H1 (cell line): Measurements from ENCODE around the gene ARHGAP26. TPM values are rescaled to one million over a fixed set of nuclear protein-coding genes. Genes with fewer than 3 reads are reported as not detected.

Source experiments
- CTCF ChIA-PET: fragments of 300-600 bp; sonication (Branson Sonifier 250); formaldehyde crosslinking; loops from one replicate; lab custom pipeline; 2021; ENCODE audit not compliant: partially characterized antibody; lab: Charles Lee
- POLR2A ChIA-PET: fragments of 300-600 bp; sonication (Branson Sonifier 250); formaldehyde crosslinking; loops from one replicate; lab custom pipeline; 2021; ENCODE audit warnings: inconsistent platforms; ENCODE audit not compliant: partially characterized antibody; lab: Charles Lee
- DNase-seq, 2 experiments: peaks; one replicate each; pipeline versions ENCODE4 v3.0.0 to v3.0.0-alpha.2; 2010 to 2022; ENCODE audit warnings: low spot score in 2 of 2, low read depth in 1 of 2, mixed read lengths in 1 of 2
- FAIRE-seq: peaks from 2 replicates; lab custom pipeline; 2011; peaks lifted over from hg19 to GRCh38; lab: Jason Lieb, UNC
- H2AFZ ChIP-seq: 2 replicates; pipeline ENCODE4 v1.8.1; 2012; ENCODE audit warnings: low read length, inconsistent platforms
- H2AK5ac ChIP-seq: 2 replicates; pipeline ENCODE4 v1.6.1; 2013; ENCODE audit warnings: low read depth, low read length
- H2BK120ac ChIP-seq: replicated peaks from 2 replicates; pipeline ENCODE3; 2013; ENCODE audit warnings: low read depth, low read length, inconsistent platforms
- H2BK12ac ChIP-seq: 2 replicates; pipeline ENCODE4 v1.6.1; 2013; ENCODE audit warnings: low read depth, low read length
- H2BK15ac ChIP-seq: 2 replicates; pipeline ENCODE4 v1.6.1; 2013; ENCODE audit warnings: low read length
- H2BK20ac ChIP-seq: 2 replicates; pipeline ENCODE4 v1.6.1; 2013; ENCODE audit warnings: low read length
- H2BK5ac ChIP-seq: 2 replicates; pipeline ENCODE4 v1.6.1; 2013; ENCODE audit warnings: low read depth, low read length
- H3K14ac ChIP-seq: 2 replicates; pipeline ENCODE4 v1.6.1; 2013; ENCODE audit warnings: inconsistent platforms; ENCODE audit not compliant: insufficient read length
- H3K18ac ChIP-seq: 2 replicates; pipeline ENCODE4 v1.6.1; 2013; ENCODE audit warnings: low read length; ENCODE audit errors: extremely low read depth
- H3K23ac ChIP-seq: 2 replicates; pipeline ENCODE4 v1.6.1; 2013; ENCODE audit warnings: inconsistent platforms; ENCODE audit not compliant: insufficient read length
- H3K23me2 ChIP-seq: 2 replicates; pipeline ENCODE4 v1.6.1; 2013; ENCODE audit warnings: low read depth, low read length
- H3K27ac ChIP-seq: 2 replicates; pipeline ENCODE4 v1.6.1; 2011; ENCODE audit warnings: low read depth, low read length, inconsistent platforms
- H3K27me3 ChIP-seq, 4 experiments: replicated peaks in 1 of 4; 1 replicate in 1 of 4; 2 replicates in 3 of 4; pipeline versions ENCODE4 v1.6.1 to v1.8.1; 2011 to 2013; ENCODE audit warnings: low read length in 3 of 4, mild to moderate bottlenecking in 3 of 4, inconsistent platforms in 2 of 4, mixed read lengths in 2 of 4, moderate library complexity in 1 of 4; ENCODE audit not compliant: control insufficient read depth in 3 of 4, insufficient read depth in 3 of 4; ENCODE audit errors: extremely low read depth in 1 of 4
- H3K36me3 ChIP-seq, 4 experiments: 2 replicates each; pipeline versions ENCODE4 v1.6.1 to v1.8.1; 2011 to 2013; ENCODE audit warnings: mild to moderate bottlenecking in 4 of 4, low read length in 3 of 4, moderate library complexity in 2 of 4, control low read depth in 1 of 4, inconsistent platforms in 1 of 4; ENCODE audit not compliant: insufficient read depth in 4 of 4, control insufficient read depth in 2 of 4
- H3K4ac ChIP-seq: replicated peaks from 2 replicates; pipeline ENCODE3; 2013; ENCODE audit warnings: low read length, low read depth, mixed read lengths, inconsistent platforms; ENCODE audit not compliant: insufficient read length
- H3K4me1 ChIP-seq, 4 experiments: replicated peaks in 1 of 4; 1 replicate in 1 of 4; 2 replicates in 3 of 4; pipeline versions ENCODE4 v1.6.1 to v1.8.1; 2011 to 2013; ENCODE audit warnings: low read length in 3 of 4, inconsistent platforms in 2 of 4, mixed read lengths in 1 of 4; ENCODE audit not compliant: insufficient read depth in 4 of 4, control insufficient read depth in 3 of 4
- H3K4me2 ChIP-seq, 2 experiments: 2 replicates each; pipeline versions ENCODE4 v1.6.1 to v1.8.1; 2011 to 2013; ENCODE audit warnings: low read depth in 2 of 2, low read length in 2 of 2, control low read depth in 1 of 2, inconsistent platforms in 1 of 2, mild to moderate bottlenecking in 1 of 2; ENCODE audit not compliant: insufficient read depth in 1 of 2
- H3K4me3 ChIP-seq, 4 experiments: fragments of 200-600, 300-600 bp in 1 of 4; sonication (generic), shearing (Covaris generic), sonication (Bioruptor Twin) in 1 of 4; 2 replicates each; pipeline versions ENCODE4 v1.5.1 to v1.8.1; 2011 to 2016; ENCODE audit warnings: low read length in 4 of 4, low read depth in 3 of 4, control low read depth in 2 of 4, inconsistent platforms in 2 of 4, mild to moderate bottlenecking in 2 of 4, mixed read lengths in 1 of 4, moderate library complexity in 1 of 4; ENCODE audit not compliant: insufficient read depth in 2 of 4; ENCODE audit errors: extremely low read depth in 1 of 4
- H3K56ac ChIP-seq: replicated peaks from 2 replicates; pipeline ENCODE3; 2013; ENCODE audit warnings: low read depth, mild to moderate bottlenecking, mixed read lengths, low read length, inconsistent platforms; ENCODE audit not compliant: insufficient read length
- H3K79me1 ChIP-seq: 2 replicates; pipeline ENCODE4 v1.6.1; 2013; ENCODE audit warnings: low read depth, low read length, control low read depth
- H3K79me2 ChIP-seq, 2 experiments: 2 replicates each; pipeline versions ENCODE4 v1.6.1 to v1.8.1; 2012 to 2013; ENCODE audit warnings: low read length in 2 of 2, mild to moderate bottlenecking in 2 of 2, inconsistent platforms in 1 of 2; ENCODE audit not compliant: insufficient read depth in 2 of 2, control insufficient read depth in 1 of 2
- H3K9ac ChIP-seq, 4 experiments: replicated peaks in 1 of 4; 1 replicate in 1 of 4; 2 replicates in 3 of 4; pipeline versions ENCODE4 v1.6.1 to v1.8.1; 2011 to 2013; ENCODE audit warnings: low read depth in 3 of 4, low read length in 3 of 4, control low read depth in 2 of 4, mild to moderate bottlenecking in 2 of 4, moderate library complexity in 2 of 4, inconsistent platforms in 1 of 4; ENCODE audit errors: extremely low read depth in 1 of 4
- H3K9me3 ChIP-seq, 2 experiments: 2 replicates each; pipeline versions ENCODE4 v1.6.1 to v1.8.1; 2012 to 2013; ENCODE audit warnings: mild to moderate bottlenecking in 2 of 2, moderate library complexity in 2 of 2, control low read depth in 1 of 2, inconsistent platforms in 1 of 2, low read depth in 1 of 2, low read length in 1 of 2, mixed read lengths in 1 of 2; ENCODE audit not compliant: insufficient read depth in 2 of 2
- H4K20me1 ChIP-seq, 2 experiments: replicated peaks in 1 of 2; 2 replicates each; pipeline versions ENCODE3 to v1.8.1; 2011 to 2013; ENCODE audit warnings: inconsistent platforms in 2 of 2, low read length in 2 of 2, mild to moderate bottlenecking in 1 of 2; ENCODE audit not compliant: insufficient read depth in 2 of 2, control insufficient read depth in 1 of 2
- H4K5ac ChIP-seq: 2 replicates; pipeline ENCODE4 v1.6.1; 2013; ENCODE audit warnings: low read length, low read depth, mixed read lengths, inconsistent platforms; ENCODE audit not compliant: insufficient read length
- H4K8ac ChIP-seq: 2 replicates; pipeline ENCODE4 v1.8.0; 2013; ENCODE audit warnings: mild to moderate bottlenecking, moderate library complexity, low read length, inconsistent platforms; ENCODE audit not compliant: insufficient read depth; ENCODE audit errors: extremely low read depth
- H4K91ac ChIP-seq: replicated peaks from 2 replicates; pipeline ENCODE3; 2013; ENCODE audit warnings: low read length, mixed read lengths, inconsistent platforms; ENCODE audit not compliant: insufficient read length
- CHD2 ChIP-seq: IDR thresholded peaks from 2 replicates; pipeline ENCODE4 v1.6.1; 2012; ENCODE audit warnings: low read length, improper control_type of control experiment
- NANOG ChIP-seq: IDR thresholded peaks from 2 replicates; pipeline ENCODE4 v1.6.1; 2011; ENCODE audit warnings: low read length, low read depth, mild to moderate bottlenecking, inconsistent platforms; ENCODE audit not compliant: insufficient read depth, poor library complexity, severe bottlenecking
- WGBS, 2 experiments: shearing (Covaris generic) in 1 of 2; methylation state at CpG; one replicate each; pipeline versions ENCODE4 v1.1.6 to v1.1.7; 2013 to 2015; ENCODE audit warnings: low lambda C conversion rate in 2 of 2, mixed read lengths in 2 of 2, inconsistent platforms in 1 of 2, low coverage in 1 of 2, missing lambda C conversion rate in 1 of 2; ENCODE audit not compliant: insufficient replicate concordance in 2 of 2, insufficient coverage in 1 of 2, insufficient read length in 1 of 2; ENCODE audit errors: extremely low coverage in 1 of 2, missing lambda C conversion rate in 1 of 2; 5-methylcytosine and 5-hydroxymethylcytosine counted together
- polyA plus RNA-seq, 7 experiments: library from polyadenylated mRNA; depleted of rRNA in 3 of 7; stranded (reverse) in 5 of 7; unstranded in 2 of 7; fragments of >200 nt in 5 of 7; fragments of 200-250 nt in 2 of 7; gene quantifications; 1 replicate in 5 of 7; 2 replicates in 1 of 7; 4 replicates in 1 of 7; pipeline versions ENCODE4 v1.2.1 to v1.2.3, GENCODE V29; 2011 to 2013; ENCODE audit warnings: missing spikeins in 2 of 7, mixed read lengths in 2 of 7
- total RNA-seq: library from RNA; stranded (reverse); fragmentation: NEBNext Ultra II Directional; extraction: Animal tissue kit (Norgen Biotek cat#: 25700); gene quantifications from 2 replicates; pipeline ENCODE4 v1.2.1, GENCODE V29; 2021

ARHGAP26 gene
- total and polyA plus RNA-seq, 2 of the 8 experiments (the other 6 are each of a cell fraction or from before 2014, with no cell fraction given): 7.1 to 24.8 TPM

- H3K27ac ChIP-seq: no peak overlapping the region
- H4K8ac ChIP-seq: no peak overlapping the region
- H2AK5ac ChIP-seq: no peak overlapping the region
- 88% methylated on average over 1 of the region's 1 CpG; no CpG with 5 or more reads in 1 of the 2 experiments for WGBS, 2 experiments
- FAIRE-seq (no peak), DNase-seq (no peak)
- ChIA-PET POLR2A (no interaction called here), CTCF (interaction anchor here (0.7 to 2.1 kb wide), 4 partner anchors 14 to 209 kb away, joined by 3 to 5 read pairs (median 3); no protein-coding TSS in a partner anchor)
- H3K56ac ChIP-seq: no peak overlapping the region
- H3K23ac ChIP-seq: no peak overlapping the region
- TF ChIP-seq NANOG: no peak
- no peak for TF ChIP-seq CHD2
- no peaks in the 10 kb centered on the region for H3K79me1 ChIP-seq
- H3K27me3 ChIP-seq: no peaks in the 10 kb centered on the region
- H3K9ac ChIP-seq: no peak overlapping the region
- H3K23me2 ChIP-seq: no peaks in the 10 kb centered on the region
- H2BK12ac ChIP-seq: no peak overlapping the region
- peaks cover 0 to 14% (median 7%) of the 10 kb centered on the region in 4 experiments; a peak in 3 of 7 replicates for H3K4me1 ChIP-seq
- H3K18ac ChIP-seq: no peak overlapping the region
- no peak overlapping the region for H3K4ac ChIP-seq
- H4K91ac ChIP-seq: peak overlapping the region; percentile 10
- no peak overlapping the region for H4K5ac ChIP-seq
- 0 out of 2 replicates have a peak overlapping the region, but pooled peaks have one; percentile 21 for H2BK20ac ChIP-seq
- no peak overlapping the region for H2AFZ ChIP-seq
- no peaks in the 10 kb centered on the region for H3K9me3 ChIP-seq
- H2BK120ac ChIP-seq: no peak overlapping the region
- no peak overlapping the region for H2BK15ac ChIP-seq
- no peak overlapping the region for H3K4me3 ChIP-seq
- H3K36me3 ChIP-seq: no peaks in the 10 kb centered on the region; a peak in 1 of 8 replicates
- H4K20me1 ChIP-seq: no peaks in the 10 kb centered on the region
- H3K79me2 ChIP-seq: no peaks in the 10 kb centered on the region
- no peak overlapping the region for H2BK5ac ChIP-seq
- no peak overlapping the region for H3K14ac ChIP-seq
- H3K4me2 ChIP-seq: no peak overlapping the region
Observed at GRCh38 chr5:143212261-143212660, 442.1 kb downstream of the ARHGAP26 start.
